BLaER1 (cell line): ENCODE results near the gene STX1A.
"Not testable (repeated sequence)": the region's sequence is repeated elsewhere in the genome, so short reads cannot be mapped to it uniquely, and the experiment has no call there.

ENCODE experiments used
- H3K27ac ChIP-seq: shearing (Covaris generic); formaldehyde crosslinking; 2 replicates; pipeline ENCODE4 v1.8.1; 2022
- H3K27me3 ChIP-seq: shearing (Covaris generic); formaldehyde crosslinking; 2 replicates; pipeline ENCODE4 v1.8.1; 2022
- H3K36me3 ChIP-seq: shearing (Covaris generic); formaldehyde crosslinking; 2 replicates; pipeline ENCODE4 v1.8.1; 2022
- H3K4me1 ChIP-seq: shearing (Covaris generic); formaldehyde crosslinking; 2 replicates; pipeline ENCODE4 v1.8.1; 2022
- H3K4me2 ChIP-seq: shearing (Covaris generic); formaldehyde crosslinking; 2 replicates; pipeline ENCODE4 v1.8.1; 2022
- H3K4me3 ChIP-seq: shearing (Covaris generic); formaldehyde crosslinking; 2 replicates; pipeline ENCODE4 v1.8.1; 2022
- H3K9ac ChIP-seq: shearing (Covaris generic); formaldehyde crosslinking; 2 replicates; pipeline ENCODE4 v1.8.1; 2022
- H3K9me3 ChIP-seq: shearing (Covaris generic); formaldehyde crosslinking; 2 replicates; pipeline ENCODE4 v1.8.1; 2022
- H4K20me1 ChIP-seq: shearing (Covaris generic); formaldehyde crosslinking; 2 replicates; pipeline ENCODE4 v1.8.1; 2022
- Cebpa-rat ChIP-seq: shearing (Covaris generic); IDR thresholded peaks from 2 replicates; pipeline ENCODE4 v1.8.1; 2022

The STX1A gene

DNA sequence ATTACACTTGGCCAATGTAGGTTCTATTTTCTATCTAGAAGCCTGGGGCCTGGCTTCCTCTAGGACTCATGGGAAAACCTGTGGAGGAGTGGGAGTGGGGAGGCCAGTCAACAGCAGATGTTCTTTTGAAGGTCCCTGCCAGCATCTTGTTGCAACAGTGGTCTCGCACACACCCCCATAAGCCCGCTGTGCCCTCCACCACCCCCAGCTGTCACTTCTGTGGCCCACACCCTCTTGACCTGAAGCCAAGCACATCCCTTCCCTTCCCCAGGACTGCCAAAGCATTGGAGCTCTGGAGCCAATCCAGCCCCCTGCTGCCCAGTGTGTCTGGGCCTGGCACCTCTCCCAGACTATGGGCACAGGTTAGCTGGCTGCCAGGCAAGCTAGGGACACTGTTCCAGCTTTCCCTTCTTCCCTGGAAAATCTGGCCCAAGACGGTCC lies 1.9 kb upstream of the STX1A start:
- H3K4me1 ChIP-seq: peaks cover 54% of the 10 kb centered on the region
- no peaks in the 10 kb centered on the region for H3K9me3 ChIP-seq
- no peak overlapping the region for H3K4me3 ChIP-seq
- no peak for TF ChIP-seq Cebpa-rat
- no peak overlapping the region for H3K9ac ChIP-seq
- peaks cover 42% of the 10 kb centered on the region for H3K27me3 ChIP-seq
- peak overlapping the region; percentile 76 for H3K4me2 ChIP-seq
- H3K27ac ChIP-seq: no peak overlapping the region
- H4K20me1 ChIP-seq: peaks cover 48% of the 10 kb centered on the region
- H3K36me3 ChIP-seq: no peaks in the 10 kb centered on the region

DNA sequence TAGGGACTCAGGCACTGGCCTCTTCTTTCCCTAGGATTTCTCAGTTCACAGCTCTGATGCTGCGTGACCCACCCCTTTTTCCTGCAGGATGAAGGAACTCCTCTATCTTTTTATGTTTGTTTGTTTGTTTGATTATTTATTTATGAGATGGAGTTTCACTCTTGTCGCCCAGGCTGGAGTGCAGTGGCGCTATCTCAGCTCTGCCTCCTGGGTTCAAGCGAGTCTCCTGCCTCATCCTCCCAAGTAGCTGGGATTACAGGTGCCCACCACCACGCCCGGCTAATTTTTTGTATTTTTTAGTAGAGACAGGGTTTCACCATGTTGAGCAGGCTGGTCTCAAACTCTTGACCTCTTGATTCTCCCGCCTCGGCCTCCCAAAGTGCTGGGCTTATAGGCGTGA lies 974 bp upstream of the STX1A start:
- H3K9me3 ChIP-seq, H3K9ac ChIP-seq, H3K36me3 ChIP-seq, H3K4me3 ChIP-seq, H3K27ac ChIP-seq: not testable (repeated sequence)
- H3K27me3 ChIP-seq: peaks cover 52% of the 10 kb centered on the region
- H3K4me1 ChIP-seq: peaks cover 64% of the 10 kb centered on the region
- H3K4me2 ChIP-seq: peak overlapping the region; percentile 76
- peaks cover 57% of the 10 kb centered on the region for H4K20me1 ChIP-seq

DNA sequence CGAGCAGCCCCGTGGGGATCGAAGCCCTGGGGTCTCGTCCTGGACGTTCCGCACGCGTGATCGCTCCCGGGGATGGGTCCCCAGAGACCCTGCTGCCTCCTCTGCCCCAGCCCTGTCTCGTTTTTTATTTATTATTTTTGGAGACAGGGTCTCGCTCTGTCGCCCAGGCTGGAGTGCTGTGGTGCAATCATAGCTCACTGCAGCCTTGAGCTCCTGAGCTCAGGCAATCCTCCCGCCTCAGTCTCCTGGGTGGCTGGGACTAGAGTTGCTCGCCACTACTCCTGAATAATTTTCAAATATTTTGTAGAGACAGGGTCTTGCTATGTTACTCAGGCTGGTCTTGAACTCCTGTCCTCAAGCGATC lies 319 bp upstream of the STX1A start:
- no peak overlapping the region for H3K4me3 ChIP-seq
- H3K4me1 ChIP-seq: peaks cover 70% of the 10 kb centered on the region
- peaks cover 64% of the 10 kb centered on the region for H4K20me1 ChIP-seq
- no peak overlapping the region for H3K27ac ChIP-seq
- H3K4me2 ChIP-seq: peak overlapping the region; percentile 76
- H3K9me3 ChIP-seq: no peaks in the 10 kb centered on the region
- no peaks in the 10 kb centered on the region for H3K36me3 ChIP-seq
- H3K27me3 ChIP-seq: peaks cover 58% of the 10 kb centered on the region
- peak; percentile 91 for TF ChIP-seq Cebpa-rat
- H3K9ac ChIP-seq: no peak overlapping the region

DNA sequence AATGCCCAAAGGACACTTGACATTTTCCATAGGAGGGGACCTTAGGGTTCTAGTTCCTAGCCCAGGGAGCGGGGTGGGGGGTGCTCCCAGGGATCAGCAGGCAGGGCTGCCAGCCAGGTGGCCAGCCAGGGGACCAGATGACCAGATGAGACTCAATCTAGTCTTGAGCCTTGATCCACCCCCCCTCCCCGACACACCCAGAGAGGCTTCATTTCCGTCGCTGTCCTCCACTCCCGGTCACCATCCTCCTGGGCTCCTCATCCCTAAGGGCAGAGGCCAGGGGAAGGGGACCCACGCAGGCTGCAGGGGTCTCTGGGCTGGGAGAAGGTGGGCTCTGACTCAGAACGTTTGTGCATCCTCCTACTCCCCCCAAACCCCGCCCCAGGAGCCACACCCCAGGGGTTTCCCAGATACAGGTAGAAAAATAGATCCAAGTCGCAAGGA lies 1.0 kb downstream of the STX1A start:
- Histone ChIP-seq H3K4me1 (peaks cover 73% of the 10 kb centered on the region), H4K20me1 (peaks cover 77% of the 10 kb centered on the region), H3K9ac (no peak overlapping the region), H3K27me3 (peaks cover 71% of the 10 kb centered on the region), H3K9me3 (no peaks in the 10 kb centered on the region), H3K27ac (no peak overlapping the region), H3K36me3 (no peaks in the 10 kb centered on the region), H3K4me3 (peak overlapping the region; percentile 75), H3K4me2 (peak overlapping the region; percentile 100)
- no peak for TF ChIP-seq Cebpa-rat

DNA sequence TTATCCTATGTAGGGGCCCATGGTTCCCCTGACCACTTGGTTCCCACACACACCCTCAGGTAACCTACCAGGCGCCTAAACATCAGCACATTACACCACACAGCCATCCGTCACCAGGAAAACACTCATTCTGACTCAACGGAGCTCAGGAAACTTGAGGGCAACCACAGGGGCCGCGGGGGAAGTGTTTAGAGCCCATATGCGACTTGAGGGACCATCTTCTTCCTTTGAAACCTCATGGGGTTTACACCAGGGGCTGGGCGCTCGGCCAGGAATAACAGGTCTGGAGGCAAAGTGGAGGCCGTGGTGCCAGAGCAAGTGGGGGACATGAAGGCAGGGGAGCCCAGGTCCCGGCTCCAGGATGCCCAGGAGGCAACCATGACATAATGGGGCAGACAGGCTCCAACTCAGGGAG lies 1.5 kb downstream of the STX1A start:
- H4K20me1 ChIP-seq: peaks cover 82% of the 10 kb centered on the region
- no peak overlapping the region for H3K9ac ChIP-seq
- no peak overlapping the region for H3K27ac ChIP-seq
- no peaks in the 10 kb centered on the region for H3K9me3 ChIP-seq
- H3K36me3 ChIP-seq: no peaks in the 10 kb centered on the region
- H3K4me3 ChIP-seq: peak overlapping the region; percentile 75
- peaks cover 73% of the 10 kb centered on the region for H3K4me1 ChIP-seq
- peak overlapping the region; percentile 100 for H3K4me2 ChIP-seq
- peak; percentile 30; the same call in 1 of the 2 replicates for TF ChIP-seq Cebpa-rat
- H3K27me3 ChIP-seq: peaks cover 76% of the 10 kb centered on the region

DNA sequence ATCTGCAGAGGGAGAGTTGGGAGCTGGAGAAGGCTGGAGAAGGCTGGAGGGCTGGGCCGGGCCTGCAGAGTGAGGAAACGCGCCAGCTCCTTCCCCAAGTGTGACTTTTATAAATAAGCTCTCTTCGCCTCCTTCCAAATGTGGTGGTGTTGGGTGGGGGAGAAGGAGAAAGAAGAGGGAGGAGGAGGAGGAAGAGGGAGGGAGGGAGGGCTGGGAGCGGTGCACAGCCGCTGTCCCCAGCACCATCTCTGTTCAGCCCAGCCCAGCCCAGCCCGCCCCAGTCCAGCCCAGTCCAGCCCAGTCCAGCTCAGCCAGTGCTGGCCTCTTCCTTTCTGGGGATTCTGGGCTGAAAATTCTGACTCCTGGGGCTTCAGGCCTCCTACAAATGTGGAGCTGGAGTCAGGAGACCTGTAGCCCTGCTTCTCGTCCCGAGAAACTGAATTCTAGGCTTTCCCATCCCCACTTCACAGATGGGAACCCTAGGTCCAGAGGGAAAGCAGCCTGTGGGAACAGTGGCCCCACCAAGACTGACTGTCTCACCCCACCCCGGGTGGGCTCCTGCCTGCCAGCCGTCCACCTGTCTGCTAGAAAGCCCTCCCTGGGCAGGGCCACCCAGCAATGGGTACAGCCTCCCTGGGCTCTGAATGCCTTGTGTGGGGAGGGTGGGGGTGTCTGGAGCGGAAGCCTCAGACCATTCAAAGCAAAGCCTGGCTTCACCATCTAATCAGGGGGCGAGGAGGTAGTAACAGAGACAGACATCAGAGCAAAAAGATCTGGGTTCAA lies 2.3 kb downstream of the STX1A start:
- Histone ChIP-seq H3K4me3 (peak overlapping the region; percentile 19; the same call in 1 of the 2 replicates), H3K9ac (no peak overlapping the region), H4K20me1 (peaks cover 90% of the 10 kb centered on the region), H3K9me3 (no peaks in the 10 kb centered on the region), H3K4me2 (peak overlapping the region; percentile 100), H3K4me1 (peaks cover 78% of the 10 kb centered on the region), H3K27me3 (peaks cover 84% of the 10 kb centered on the region), H3K27ac (no peak overlapping the region), H3K36me3 (no peaks in the 10 kb centered on the region)
- TF ChIP-seq Cebpa-rat: no peak

DNA sequence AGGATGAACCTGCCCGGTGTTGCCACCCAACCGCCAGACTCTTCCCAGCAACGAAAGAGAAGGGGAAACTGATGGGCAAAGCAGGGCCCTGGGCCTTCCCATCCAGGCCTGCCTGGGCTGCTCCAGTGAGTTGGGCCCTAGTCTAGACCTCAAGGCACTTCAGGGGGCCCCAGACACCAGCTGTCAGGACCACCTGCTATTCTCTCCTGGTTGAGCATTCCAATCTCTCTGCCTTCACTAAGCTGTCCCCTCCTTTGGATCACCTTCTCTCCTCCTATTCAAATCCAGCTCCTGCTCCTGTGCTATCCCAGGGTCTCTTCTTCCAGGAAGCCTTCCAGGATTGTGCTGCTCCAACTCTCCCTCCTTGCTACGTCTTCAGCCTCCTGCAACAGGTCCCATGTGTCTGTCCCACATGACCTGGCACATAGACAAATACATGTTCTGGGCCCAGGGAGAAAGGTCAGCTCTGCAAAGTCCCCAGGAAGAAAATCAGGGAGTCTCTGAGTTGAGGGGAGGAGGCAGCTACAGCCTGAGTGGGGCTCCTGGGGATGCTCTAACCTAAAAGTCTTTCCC lies 3.1 kb downstream of the STX1A start:
- Histone ChIP-seq H3K4me3 (no peak overlapping the region), H3K27me3 (peaks cover 84% of the 10 kb centered on the region), H3K9ac (no peak overlapping the region; the same call in 1 of the 2 replicates), H3K4me2 (peak overlapping the region; percentile 100), H4K20me1 (peaks cover 90% of the 10 kb centered on the region), H3K36me3 (no peaks in the 10 kb centered on the region), H3K4me1 (peaks cover 78% of the 10 kb centered on the region), H3K9me3 (no peaks in the 10 kb centered on the region), H3K27ac (no peak overlapping the region)
- TF ChIP-seq Cebpa-rat: no peak

DNA sequence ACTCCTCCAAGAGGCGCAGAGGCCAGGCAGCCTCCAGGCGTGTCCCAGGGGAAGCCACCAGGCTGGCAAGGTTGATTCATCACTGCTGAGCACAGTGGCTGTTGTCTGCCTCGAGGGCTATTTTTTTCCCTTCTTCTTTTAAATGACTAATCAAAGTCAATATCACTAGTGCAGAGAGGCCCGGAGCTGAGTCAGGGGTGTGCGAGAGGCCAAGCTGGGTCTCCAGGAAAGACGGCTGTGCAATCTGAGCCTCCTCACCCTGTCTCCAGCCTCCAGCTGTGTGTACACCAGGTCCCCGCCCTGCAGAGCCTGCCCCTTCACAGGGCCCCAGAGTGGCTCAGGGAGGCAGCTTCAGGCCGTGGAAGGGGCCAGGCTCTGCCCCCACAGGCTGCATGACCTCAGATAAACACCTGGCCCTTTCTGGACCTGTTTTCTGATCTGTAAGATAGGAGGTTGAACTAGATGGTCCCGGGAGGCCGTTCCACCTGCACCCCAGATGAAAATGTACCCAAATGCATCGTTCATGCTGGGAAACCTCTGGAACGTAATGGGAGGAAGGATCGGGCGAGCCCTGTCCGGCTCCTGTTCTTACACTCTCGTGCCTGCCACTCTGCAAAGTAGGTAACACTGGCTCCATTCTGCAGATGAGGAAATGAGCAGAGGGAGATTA lies 3.7 kb downstream of the STX1A start:
- Histone ChIP-seq H3K36me3 (no peaks in the 10 kb centered on the region), H3K9me3 (no peaks in the 10 kb centered on the region), H3K4me3 (no peak overlapping the region), H3K9ac (no peak overlapping the region; the same call in 1 of the 2 replicates), H3K4me2 (peak overlapping the region; percentile 100), H3K27me3 (peaks cover 83% of the 10 kb centered on the region), H4K20me1 (peaks cover 91% of the 10 kb centered on the region), H3K4me1 (peaks cover 78% of the 10 kb centered on the region), H3K27ac (no peak overlapping the region)
- TF ChIP-seq Cebpa-rat: no peak

DNA sequence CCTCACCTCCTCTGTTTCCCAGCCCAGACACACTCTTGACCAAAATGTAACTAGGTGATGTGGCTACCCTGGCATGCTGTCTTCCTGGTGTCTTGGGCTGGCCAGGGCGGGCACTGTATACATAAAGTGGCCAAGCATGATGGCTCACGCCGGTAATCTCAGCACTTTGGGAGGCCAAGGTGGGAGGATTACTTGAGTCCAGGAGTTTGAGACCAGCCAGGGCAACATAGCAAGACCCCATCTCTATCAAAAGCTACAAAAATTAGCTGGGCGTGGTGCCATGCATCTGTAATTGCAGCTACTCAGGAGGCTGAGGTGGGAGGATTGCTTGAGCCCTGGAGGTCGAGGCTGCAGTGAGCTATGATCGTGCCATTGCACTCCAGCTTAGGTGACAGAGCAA lies 6.2 kb downstream of the STX1A start:
- H3K36me3 ChIP-seq, H3K4me3 ChIP-seq, H3K27ac ChIP-seq, H3K4me2 ChIP-seq, H3K9ac ChIP-seq, H3K9me3 ChIP-seq: not testable (repeated sequence)
- peaks cover 100% of the 10 kb centered on the region for H4K20me1 ChIP-seq
- H3K4me1 ChIP-seq: peaks cover 77% of the 10 kb centered on the region
- peaks cover 69% of the 10 kb centered on the region for H3K27me3 ChIP-seq

DNA sequence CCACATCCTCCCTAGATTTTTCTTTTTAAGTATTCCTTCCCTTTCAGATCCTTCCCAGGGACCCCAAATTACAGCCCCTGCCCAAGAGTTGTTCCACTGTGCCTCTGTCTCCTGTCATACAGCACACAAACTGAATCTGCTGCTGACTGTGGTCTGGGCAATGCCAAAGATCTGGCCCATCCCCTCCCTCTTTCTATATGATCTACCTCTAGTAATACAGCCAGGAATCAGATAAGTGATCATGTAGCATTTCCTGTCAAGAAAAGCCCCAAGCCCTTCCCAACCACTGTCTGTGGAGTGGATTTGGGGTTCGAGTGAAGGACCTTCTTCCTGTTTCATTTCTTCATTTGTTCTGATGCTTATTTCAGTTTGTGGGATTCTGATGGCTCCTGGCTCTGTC lies 6.7 kb downstream of the STX1A start:
- H3K9me3 ChIP-seq: no peaks in the 10 kb centered on the region
- H3K36me3 ChIP-seq: no peaks in the 10 kb centered on the region
- H3K27me3 ChIP-seq: peaks cover 66% of the 10 kb centered on the region
- H3K4me3 ChIP-seq: no peak overlapping the region
- no peak overlapping the region for H3K9ac ChIP-seq
- no peak for TF ChIP-seq Cebpa-rat
- H3K27ac ChIP-seq: no peak overlapping the region
- 0 out of 2 replicates have a peak overlapping the region, but pooled peaks have one; percentile 9 for H3K4me2 ChIP-seq
- peaks cover 77% of the 10 kb centered on the region for H3K4me1 ChIP-seq
- peaks cover 96% of the 10 kb centered on the region for H4K20me1 ChIP-seq
